Urothelium cell line (cell line): ENCODE results near the gene ARHGEF40.

Experiments
- DNase-seq: peaks from one replicate; pipeline ENCODE4 v3.0.0; 2011; ENCODE audit warnings: low spot score, mixed read lengths
- FAIRE-seq: peaks from 2 replicates; lab custom pipeline; 2011; peaks lifted over from hg19 to GRCh38; lab: Jason Lieb, UNC

ARHGEF40 gene

GRCh38 chr14:21058903-21059302 lies 11.2 kb upstream of the ARHGEF40 start:
- FAIRE-seq (no peak), DNase-seq (no peak)

GRCh38 chr14:21059842-21060613 lies 10.1 kb upstream of the ARHGEF40 start:
- FAIRE-seq (peak; percentile 44), DNase-seq (no peak)

GRCh38 chr14:21060614-21061346 lies 9.3 kb upstream of the ARHGEF40 start:
- no peak for DNase-seq
- no peak for FAIRE-seq

DNA sequence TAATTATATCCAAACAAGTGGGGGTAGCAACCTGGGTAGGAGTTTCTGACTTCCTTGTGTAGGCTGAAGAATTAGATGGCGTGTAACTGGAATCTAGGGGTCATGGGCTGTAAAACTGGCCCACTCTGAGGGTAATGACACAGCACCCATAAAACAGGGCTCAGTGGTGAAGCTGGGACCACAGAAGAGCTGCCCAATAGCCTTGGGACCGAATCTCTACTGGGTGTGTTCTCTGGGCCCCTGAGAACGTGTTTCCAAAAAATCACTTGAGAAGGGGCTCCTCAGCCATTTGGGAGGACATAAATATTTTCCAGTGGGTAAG lies 8.8 kb upstream of the ARHGEF40 start:
- FAIRE-seq (no peak), DNase-seq (no peak)

DNA sequence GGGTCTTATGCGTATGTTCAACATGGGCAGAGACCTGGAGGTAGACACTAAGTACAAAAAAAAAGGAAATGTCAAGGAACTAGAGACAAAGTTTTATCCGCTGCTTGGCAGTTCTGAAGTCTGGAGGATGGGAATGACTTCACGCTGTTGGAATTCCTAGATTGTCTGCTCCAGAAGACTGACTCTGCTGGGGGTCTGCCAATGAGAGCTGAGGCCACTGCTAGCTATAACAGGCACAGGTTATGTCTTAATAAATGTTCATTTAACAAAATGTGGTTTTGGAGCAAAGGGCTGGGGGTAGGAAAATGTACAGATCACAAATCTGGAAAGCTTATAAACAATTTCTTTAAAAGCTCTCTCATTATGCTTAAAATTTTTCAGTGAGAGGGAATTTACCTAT lies 6.6 kb upstream of the ARHGEF40 start:
- FAIRE-seq = no peak
- DNase-seq = peak; percentile 72

DNA sequence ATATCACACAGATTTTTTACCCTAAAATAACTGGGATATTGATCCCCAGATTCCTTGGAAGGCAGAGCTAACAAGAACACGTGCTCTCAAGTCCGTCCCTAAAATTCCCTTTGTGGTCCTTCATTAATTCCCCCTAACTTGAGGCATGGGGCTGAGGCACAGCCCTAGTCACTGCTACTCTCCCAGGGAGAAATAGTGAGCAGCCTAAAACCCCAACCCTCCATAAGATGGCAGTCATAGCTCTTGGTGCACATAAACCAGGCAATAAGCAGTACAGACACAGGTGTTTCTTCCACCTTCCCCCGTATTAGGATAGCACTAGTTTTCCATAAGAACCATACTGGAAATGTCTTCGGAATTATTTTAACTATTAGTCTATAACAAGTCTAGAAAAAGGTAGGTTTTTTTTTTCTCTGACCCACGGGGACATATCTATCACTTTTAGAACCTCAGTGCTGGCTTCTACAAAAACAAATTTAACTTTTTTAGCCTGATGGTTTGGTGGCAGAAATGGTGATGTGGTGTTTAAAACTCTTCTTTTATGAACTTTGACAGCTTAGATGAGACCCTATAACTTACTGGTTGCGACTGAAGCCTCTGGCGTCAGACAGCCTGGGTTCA lies 3.1 kb upstream of the ARHGEF40 start:
- FAIRE-seq = no peak
- peak; percentile 45 for DNase-seq

DNA sequence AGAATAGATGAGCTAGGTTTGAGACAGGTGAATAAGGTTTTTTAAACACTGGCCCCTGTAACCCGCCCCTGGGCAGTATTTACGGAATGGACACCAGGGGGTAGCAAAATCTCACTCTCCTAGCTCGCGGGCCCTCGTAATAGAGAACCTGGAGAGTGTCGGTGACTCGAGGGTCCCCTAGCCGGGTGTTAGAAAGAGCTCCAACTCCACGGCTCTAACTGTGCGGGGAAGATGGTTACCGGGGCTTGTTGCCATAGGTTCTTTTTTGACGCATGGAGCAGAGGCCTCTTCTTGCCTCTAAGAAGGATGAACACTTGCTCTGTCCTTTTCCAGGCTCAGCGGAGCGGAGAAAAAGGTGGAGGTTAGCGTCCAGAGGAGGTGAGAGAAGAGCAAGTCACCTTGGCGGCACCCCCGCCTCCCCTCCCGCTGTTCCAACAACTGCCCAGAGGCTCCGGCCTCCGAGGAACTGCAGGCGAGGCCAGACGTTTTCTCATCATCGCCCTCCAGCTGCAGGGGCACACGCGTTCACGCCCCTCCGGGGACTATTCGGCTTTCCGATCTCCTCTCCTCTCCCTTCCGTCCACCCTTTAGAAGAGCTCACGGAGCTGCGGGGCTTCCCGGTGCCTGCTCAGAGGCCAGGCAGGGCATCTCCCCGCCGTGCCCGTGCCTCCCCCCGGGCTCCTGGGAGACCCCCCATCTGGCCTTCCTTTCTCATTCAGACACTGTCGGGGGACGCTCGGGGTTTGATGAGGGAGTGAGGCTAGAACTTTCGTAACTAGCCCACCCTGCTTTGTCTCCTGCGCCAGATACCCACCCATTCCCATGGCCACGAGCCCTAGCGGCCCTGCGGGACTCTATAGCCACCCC lies 1.4 kb upstream of the ARHGEF40 start:
- peak; percentile 68 for DNase-seq
- FAIRE-seq = no peak

DNA sequence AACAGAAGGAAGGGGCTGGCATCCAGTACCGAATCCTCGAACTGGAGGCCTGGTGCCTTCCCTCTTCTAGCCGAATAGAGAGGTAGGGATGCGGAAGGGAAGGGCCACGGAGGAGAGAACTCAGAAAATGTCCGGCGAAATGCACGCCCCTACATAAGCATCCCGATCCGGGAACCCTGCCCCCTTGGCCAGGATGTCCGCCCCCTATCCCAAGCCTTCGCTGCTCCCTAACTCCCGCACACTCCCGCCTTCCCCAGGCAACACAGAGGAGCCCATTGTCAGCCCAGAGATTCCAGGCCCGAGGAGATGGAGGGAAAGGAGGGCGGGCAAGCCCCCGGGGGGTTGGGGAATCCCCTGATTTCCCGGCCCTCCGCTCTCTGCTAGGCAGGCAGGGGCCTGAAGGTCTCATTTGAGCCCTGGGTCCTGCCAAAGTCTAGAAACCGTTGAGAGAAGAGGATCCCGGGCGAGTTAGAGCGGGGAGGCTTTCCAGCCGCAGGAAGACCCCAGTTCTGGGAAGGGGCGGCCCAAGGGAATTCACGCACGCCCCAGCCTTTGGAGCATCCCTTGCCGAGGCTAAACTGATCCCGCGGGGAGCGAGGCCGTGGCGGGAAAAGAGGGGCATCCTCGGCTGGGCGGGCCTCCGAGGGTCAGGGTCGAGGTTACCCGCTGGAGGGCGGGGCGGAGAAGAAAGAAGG lies 569 bp upstream of the ARHGEF40 start:
- FAIRE-seq (peak; percentile 5), DNase-seq (peak; percentile 65)

DNA sequence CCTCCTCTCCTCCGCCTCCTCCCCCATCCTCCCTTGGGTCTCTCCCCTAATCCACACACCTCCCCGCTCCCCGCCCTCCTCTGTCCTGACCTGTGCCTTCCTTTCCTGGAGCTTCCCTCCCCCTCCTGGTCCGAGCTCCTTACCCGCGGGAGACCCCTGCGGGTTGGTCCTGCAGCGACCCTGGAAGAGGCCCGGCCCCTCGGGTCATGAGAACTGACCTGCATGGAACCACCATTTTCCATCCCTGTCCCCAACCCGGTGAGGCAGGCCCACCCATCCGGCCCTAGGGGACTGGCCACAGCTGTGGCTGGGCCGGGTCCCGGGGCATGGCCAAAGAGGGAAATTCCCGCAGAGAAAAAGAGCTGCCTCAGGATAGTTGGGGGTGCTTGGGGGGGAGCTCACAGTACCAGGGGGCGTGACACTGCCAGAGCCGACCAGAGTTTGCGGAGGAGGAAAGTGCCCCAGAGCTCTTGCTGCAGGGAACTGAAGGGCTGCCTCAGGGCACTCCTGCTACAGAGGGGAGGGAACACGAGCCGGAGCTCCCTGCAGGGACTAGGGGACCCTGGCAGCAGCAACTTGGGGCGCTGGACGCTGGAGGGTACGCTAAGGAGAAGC lies 613 bp downstream of the ARHGEF40 start:
- FAIRE-seq = no peak

GRCh38 chr14:21071225-21072030 lies 1.3 kb downstream of the ARHGEF40 start:
- DNase-seq = peak; percentile 95
- FAIRE-seq = peak; percentile 84

More for the DNA sequence above, 613 bp downstream of the ARHGEF40 start:
- DNase-seq = peak; percentile 56

DNA sequence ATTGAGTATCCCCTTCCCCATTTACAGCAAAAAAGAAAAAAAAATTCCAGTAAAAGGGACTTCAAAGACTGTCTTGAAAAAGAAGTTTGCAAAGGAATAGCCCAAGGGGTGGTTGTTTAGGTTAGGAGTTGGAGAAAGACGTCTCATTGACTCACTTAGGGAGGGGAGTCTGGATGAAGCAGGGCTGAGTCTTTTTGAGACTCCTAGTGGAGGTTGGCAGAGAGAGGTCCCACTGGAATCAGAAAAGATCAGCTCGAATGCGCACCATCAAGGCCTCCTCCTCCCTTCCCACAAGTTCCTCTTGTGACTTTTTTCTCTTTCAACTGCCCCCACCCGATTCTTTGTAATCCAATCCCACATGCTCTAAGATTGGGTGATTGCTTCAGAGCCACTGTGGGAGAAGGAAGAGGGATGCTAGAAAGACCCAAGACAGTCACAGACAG lies 1.9 kb downstream of the ARHGEF40 start:
- DNase-seq = peak; percentile 39

GRCh38 chr14:21072781-21073339 lies 2.8 kb downstream of the ARHGEF40 start:
- DNase-seq (no peak), FAIRE-seq (no peak)

More for the DNA sequence above, 1.9 kb downstream of the ARHGEF40 start:
- no peak for FAIRE-seq

DNA sequence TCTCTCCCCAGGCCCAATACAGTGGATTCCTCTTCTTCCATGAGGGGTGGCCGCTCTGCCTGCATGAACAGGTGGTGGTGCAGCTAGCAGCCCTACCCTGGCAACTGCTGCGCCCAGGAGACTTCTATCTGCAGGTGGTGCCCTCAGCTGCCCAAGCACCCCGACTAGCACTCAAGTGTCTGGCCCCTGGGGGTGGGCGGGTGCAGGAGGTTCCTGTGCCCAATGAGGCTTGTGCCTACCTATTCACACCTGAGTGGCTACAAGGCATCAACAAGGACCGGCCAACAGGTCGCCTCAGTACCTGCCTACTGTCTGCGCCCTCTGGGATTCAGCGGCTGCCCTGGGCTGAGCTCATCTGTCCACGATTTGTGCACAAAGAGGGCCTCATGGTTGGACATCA lies 3.8 kb downstream of the ARHGEF40 start:
- no peak for FAIRE-seq
- DNase-seq = no peak

DNA sequence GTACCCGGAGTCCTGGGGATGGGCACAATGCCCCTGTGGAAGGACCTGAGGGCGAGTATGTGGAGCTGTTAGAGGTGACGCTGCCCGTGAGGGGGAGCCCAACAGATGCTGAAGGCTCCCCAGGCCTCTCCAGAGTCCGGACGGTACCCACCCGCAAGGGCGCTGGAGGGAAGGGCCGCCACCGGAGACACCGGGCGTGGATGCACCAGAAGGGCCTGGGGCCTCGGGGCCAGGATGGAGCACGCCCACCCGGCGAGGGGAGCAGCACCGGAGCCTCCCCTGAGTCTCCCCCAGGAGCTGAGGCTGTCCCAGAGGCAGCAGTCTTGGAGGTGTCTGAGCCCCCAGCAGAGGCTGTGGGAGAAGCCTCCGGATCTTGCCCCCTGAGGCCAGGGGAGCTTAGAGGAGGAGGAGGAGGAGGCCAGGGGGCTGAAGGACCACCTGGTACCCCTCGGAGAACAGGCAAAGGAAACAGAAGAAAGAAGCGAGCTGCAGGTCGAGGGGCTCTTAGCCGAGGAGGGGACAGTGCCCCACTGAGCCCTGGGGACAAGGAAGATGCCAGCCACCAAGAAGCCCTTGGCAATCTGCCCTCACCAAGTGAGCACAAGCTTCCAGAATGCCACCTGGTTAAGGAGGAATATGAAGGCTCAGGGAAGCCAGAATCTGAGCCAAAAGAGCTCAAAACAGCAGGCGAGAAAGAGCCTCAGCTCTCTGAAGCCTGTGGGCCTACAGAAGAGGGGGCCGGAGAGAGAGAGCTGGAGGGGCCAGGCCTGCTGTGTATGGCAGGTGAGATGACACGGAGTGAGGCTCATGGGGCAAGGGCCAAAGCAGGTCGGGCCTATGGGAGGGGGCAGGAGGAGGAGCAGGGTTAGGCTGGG lies 4.5 kb downstream of the ARHGEF40 start:
- FAIRE-seq (no peak), DNase-seq (no peak)

DNA sequence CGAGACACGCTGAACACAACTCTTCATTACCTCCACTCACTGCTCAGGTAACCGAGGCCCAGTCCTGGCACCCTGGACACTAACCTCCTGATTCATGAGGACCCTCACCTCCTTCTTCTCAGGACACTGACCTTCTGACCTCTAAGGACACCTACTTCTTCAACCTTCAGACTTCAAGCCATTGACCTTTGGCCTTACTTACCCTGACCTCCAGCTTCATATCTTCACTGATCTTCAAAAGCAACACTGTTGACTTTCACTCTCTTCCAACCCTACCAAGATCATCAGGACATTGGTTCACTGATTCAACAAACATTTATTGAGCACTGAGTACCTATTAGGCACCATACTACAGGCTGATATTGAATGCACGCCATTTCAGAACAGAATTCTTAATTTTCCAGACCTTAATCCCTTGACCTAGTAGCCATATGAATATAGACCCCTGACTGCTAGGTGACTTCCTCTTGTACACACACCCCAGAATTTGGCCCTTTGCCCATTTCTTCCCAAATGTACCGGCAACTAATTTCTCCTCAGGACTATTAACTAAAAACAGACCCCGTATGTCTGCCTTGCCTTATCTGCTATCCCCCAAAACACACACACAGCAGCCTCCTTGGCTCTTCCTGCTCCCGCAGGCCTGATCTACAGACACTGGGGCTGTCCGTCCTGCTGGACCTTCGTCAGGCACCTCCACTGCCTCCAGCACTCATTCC lies 5.8 kb downstream of the ARHGEF40 start:
- DNase-seq = no peak
- peak; percentile 35 for FAIRE-seq

- no peak for DNase-seq
- no peak for FAIRE-seq
Observed at GRCh38 chr14:21077672-21078071, 7.6 kb downstream of the ARHGEF40 start.

GRCh38 chr14:21078287-21078686 lies 8.2 kb downstream of the ARHGEF40 start:
- DNase-seq (no peak), FAIRE-seq (no peak)
